Adrenal gland (tissue), 5 donors: Measurements from ENCODE around the gene ATE1.

Experiments used
- POLR2A ChIP-seq, 2 donors: fragments of 450-650 bp; IDR thresholded peaks; one replicate each; pipeline ENCODE4 v1.6.1; 2017; ENCODE audit warnings: antibody characterized with exemption in 2 of 2, mild to moderate bottlenecking in 2 of 2, moderate library complexity in 1 of 2
- TF ChIP-seq, protein P1 (sequence below), 6 experiments: fragments of 450-650 bp in 4 of 6; fragments of 200-600 bp in 2 of 6; sonication (generic) in 1 of 6; IDR thresholded peaks; 1 replicate in 5 of 6; 2 replicates in 1 of 6; pipeline versions ENCODE4 v1.5.1 to v1.8.0; 2016 to 2021; ENCODE audit warnings: antibody characterized with exemption in 6 of 6, mild to moderate bottlenecking in 2 of 6, moderate library complexity in 1 of 6
- donor health status: DM: no; HTN: no; CAD: no.

DNA sequence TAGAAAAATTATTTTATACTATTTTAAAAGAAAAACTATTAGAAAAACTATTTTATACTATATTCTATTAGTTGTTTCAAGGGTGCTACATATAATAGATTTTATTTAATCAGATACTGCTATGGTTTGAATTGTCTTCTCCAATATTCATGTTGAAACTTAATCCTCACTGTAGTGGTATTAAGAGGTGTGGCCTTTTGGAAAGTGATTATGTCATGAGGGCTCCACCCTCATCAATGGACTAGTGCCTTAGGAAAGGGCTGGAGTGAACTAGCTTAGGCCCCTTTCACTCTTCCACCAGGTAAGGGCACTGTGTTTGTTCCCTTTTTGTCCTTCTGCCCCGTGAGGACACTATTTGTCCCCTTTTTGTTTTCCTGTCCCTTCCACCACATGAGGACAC, 111.6 kb downstream of the ATE1 start:
- TF ChIP-seq, protein P1, sequence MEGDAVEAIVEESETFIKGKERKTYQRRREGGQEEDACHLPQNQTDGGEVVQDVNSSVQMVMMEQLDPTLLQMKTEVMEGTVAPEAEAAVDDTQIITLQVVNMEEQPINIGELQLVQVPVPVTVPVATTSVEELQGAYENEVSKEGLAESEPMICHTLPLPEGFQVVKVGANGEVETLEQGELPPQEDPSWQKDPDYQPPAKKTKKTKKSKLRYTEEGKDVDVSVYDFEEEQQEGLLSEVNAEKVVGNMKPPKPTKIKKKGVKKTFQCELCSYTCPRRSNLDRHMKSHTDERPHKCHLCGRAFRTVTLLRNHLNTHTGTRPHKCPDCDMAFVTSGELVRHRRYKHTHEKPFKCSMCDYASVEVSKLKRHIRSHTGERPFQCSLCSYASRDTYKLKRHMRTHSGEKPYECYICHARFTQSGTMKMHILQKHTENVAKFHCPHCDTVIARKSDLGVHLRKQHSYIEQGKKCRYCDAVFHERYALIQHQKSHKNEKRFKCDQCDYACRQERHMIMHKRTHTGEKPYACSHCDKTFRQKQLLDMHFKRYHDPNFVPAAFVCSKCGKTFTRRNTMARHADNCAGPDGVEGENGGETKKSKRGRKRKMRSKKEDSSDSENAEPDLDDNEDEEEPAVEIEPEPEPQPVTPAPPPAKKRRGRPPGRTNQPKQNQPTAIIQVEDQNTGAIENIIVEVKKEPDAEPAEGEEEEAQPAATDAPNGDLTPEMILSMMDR (IDR thresholded peaks at IDR 0.05), result no peak
- no peak for TF ChIP-seq POLR2A (IDR thresholded peaks at IDR 0.05)
